CD4-positive, alpha-beta T cell treated with Interleukin-6 for 4 hours (primary cell): Measurements from ENCODE around the gene MEF2C.

Experiments used
- DNase-seq: peaks from one replicate; pipeline ENCODE4 v3.0.0-alpha.2; 2020; ENCODE audit warnings: mixed read lengths

MEF2C gene

DNA sequence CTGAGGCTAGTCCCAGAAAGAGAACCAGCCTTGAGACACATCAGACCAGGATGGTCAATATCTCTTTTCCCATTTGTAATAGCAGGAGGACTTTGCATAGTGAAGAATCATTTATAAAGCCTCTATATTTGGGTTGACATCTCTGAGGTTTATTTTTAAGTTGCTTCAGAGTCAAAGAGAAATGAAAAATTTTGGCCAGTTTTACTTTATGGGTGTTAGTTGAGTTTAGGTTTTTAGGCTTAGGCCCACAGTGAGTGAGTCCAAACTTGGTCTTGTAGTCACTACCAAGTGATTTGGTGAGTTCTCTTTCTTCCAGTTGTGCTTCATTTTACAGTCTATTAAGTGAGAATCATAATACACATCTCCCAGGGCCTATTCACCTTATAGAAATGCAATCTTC lies 5.3 kb upstream of the MEF2C start:
- no peak for DNase-seq

DNA sequence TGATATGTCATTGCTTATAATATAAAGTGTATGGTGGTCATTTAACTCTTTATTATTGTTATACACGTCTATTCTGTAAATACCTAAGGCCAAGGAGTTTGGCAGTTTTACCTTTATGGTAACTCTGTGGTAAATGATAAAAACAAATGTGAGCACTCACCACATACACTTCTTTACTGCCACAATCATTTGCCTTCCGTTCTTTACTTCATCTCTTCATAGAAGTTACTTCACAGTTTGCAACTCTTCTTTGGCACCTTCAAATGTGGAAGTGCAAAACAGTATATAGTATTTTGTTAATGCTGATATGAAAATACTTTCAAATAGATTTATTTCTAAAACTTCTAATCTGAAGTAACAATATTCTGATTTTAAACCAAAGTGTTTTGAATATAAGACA lies 4.4 kb upstream of the MEF2C start:
- DNase-seq = no peak

DNA sequence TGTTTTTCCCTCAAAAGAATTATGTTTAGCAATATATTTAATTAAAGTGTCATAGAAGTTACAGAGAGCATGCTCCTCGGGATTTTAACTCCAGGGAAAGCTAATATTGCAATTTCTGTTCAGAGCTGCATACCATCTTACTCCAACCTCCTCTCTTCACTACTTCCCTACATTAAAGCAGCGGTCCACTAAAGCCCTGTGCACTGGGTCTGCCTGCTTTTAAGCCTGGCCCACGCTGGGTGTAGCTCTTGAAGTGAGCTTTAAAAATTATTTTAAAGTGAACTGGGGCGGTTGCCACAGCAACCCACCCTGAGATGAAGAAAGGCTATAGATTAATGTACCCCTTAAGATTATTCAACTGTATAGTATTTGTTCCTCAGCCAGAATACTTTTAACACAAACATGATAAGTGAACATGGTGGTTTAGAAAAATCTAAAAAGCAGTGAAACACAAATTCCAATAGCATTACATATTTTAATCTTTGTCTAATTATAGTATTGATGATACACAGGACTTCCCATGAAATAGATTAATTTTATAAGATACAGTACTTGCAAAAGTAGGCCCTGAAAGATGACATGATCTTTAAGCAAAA lies 3.9 kb upstream of the MEF2C start:
- no peak for DNase-seq

DNA sequence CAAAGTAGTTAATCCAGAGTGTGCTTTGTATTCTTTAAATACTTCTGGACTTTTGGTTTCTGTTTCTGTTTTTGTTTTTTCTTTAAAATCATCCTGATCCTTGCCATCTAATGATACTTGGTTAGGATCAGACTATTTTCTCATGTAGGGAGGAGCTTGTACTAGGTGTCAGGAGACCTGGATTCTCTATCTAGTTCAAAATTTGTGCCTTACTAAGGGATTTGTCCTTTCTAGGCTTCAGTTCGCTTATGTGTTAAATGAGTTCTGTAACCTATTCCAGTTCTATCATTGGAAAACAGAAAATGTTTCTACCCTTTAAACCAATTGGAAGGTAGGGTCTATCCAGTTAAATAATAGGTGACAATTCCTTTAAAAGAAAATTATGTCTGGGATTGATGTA lies 3.3 kb upstream of the MEF2C start:
- no peak for DNase-seq

DNA sequence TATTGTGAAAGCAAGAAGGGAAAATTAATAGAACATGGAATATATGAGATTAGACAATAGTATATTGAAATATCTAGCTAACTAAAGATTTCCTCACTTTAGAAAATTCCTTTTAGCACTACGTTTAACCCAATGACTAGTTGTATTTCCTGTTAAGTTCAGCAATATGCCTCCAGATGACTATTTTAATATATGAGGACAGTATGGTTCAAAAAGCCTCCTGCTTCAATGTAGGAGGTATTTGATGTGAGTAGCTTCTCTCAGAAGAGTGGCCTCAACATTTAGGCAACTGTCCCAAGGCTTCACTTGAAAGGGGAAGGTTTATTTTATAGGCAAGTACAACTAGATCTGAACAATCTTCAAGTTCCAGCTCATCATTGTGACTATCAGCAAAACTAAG lies 2.0 kb upstream of the MEF2C start:
- DNase-seq = no peak

DNA sequence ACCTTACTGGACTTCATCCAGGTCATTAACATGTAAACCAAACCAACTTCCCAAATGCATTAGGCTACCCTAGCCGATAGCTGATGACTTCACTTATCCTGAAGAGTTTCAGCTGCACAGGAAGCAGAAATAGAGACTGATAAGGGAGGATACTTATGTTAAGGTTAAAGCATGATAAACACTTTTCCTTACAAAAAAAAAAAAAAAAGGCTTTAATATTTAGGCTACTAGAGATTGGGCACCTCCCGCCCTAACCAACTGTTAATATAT lies 1.6 kb upstream of the MEF2C start:
- DNase-seq = no peak

DNA sequence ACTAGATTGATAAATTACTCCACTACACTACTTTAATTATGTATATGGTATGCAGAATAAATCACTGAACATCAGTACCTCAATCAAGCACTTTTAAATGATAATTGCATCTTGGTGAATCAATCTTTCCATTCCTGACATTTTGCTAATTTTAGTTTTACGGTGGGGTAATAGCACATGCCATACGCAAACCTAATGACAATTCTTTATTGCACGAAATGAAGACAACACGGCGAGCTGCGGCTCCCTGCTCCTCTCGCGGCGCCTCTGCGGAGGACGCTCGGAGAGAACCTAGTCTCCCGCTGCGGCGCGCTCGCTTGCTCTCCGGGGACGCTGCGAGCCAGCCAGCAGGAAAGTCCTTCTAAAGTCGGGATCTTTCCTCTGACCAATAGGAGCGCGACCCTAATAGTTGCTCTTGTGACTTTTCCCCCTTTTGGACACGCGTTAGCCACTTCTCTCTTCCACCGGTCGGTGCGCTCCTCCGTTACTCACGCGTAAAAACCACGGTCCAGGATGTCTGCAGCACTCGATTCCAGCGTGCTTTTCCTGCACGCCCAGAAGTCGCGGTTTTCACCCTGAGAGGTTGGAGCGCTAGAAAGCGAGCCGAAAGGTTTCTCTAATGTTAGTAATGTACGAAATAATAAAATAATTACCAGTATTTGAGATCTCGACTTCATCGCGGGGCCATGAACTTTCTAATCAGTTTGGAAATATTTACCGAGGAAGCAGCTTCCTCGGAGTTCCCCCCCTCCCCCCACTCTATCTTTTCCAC lies 1.0 kb upstream of the MEF2C start:
- no peak for DNase-seq

DNA sequence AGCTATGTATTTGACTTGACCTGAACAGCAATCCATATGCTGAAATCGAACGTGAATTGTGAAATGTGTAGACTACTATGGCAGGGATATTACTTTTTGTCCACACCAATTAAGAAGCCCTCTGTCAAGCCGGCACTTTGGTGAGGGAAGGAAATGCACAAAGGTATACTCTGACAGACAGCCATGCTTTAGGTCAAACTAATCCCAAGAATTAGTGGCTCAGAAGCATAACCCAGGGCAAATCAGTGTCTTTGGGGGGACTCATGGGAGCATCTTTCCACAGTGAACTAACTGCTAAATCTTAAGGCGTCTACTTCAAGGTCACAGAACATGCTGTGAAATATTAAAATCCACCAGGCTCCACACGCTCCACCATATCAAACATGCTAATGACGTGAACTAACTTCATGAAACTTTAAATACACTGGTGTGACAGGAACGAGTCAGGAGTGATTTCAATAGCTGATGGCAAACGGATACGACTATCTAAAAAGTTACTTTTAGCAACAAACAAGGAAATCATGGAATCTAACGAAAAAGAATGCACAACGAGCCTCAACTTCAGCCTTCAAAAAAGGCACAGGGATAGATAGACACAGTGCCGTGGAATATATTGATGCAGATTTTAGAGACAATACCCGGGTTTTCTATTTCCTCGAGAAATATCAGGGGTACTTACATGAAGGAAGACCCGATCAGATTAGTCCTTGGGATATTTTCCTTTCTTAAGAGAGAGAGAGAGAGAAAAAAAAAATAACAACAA lies 527 bp downstream of the MEF2C start:
- DNase-seq = no peak

DNA sequence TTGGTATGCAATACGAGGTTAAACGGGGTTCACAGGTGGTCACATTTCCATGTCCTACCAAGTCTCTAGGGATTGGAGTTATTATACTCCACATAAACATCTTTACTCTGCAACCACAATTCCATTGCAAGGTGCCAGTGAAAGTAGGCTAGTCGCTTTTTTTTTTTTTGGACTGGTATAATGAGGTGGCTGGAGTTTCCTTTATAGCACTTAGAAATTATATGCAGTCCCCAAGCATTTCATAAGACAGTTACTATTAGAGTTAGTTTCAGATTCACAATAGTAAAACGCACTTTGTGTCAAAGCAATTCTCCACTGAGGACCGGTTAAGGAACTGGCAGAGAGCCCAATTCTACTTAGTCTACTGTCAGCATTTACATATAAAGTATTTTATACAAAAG lies 1.4 kb downstream of the MEF2C start:
- DNase-seq = no peak

DNA sequence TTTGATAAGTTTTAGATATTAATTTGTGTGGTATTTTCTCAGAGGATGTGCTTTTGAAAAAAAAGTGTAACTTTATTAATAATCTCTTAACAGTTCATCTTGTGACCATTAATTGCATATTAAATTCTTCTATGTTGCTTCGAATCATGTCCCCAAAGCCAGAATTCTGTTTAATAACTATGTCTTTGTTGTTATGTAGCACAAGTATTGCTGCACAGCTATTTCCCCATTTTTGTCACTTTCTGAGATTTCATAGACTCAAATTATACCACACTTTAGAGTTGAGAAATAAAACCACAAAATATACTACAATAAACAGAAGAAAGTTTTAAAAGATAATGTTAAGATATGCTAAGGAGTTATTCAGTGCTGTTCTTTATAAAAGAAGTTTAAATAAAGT lies 2.8 kb downstream of the MEF2C start:
- DNase-seq = no peak

DNA sequence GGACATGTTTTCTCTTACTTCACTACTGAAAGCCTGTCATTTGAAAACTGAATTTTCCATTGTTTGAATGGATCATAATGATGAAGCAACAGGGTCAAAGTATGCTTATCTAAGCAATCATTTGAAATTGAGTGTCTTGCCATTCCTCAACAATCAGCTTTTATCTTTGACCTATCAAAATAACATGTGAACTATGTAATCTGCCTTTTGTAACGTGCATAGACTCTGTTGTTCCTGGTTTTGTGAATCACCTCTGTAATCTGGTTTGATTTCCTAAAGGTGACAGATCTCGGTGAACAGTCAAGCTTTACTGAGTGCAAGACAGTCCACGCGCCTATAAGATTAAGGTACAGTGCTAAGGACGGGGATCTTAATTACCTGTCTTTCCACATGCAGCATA lies 3.3 kb downstream of the MEF2C start:
- no peak for DNase-seq

DNA sequence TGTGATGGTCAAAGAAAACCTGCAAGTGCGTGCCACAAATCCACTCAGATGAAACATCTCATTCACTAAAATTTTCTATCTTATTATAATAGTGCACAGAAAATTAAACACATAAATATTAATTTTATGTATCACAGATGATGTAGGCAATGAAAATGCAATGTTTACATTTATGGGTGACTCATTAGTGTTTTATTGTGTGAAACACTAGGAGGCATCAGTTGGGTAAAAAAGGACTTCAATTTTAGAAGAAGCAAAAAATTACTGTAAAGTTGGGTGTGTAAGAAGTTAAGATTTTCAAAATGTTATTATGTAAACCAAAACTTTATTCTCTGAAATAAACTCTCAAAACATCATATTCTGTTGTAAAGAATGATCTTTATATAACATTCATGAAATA lies 4.0 kb downstream of the MEF2C start:
- DNase-seq = no peak

DNA sequence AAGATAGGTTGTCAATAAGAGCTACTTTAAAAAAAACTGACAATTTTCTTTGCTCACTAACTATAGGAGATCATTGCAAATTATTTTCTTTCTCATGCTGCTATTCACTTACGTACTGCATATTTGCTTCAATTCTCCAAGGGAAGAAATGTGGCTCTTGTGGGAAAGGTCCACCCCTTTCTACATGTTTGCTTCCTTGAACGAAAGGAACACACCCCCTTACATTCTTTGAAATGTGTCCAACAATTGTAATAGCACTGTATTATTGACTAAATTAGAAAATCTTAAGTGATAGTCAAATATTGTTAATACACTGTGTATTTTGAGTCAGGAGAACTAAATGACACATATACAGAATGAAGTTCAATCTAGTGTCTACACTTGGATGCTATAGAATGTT lies 5.2 kb downstream of the MEF2C start:
- no peak for DNase-seq

DNA sequence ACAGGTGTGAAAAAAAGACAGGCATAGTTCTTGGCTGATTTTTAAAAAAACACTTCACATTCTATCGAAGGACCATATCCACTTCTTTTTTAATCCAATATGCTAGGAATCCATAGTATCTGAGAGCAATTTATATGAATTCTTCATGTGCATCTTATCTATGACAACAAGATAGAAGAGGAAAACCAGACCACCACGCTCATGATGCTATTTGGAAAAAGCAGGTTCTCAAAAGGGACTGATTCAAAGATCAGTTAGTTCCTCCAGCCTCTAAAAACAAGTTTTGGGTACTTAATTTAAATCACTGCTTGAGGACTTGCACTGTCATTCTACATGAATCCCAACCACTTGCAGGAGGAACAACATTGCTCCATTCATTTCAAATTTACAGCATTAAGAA lies 6.3 kb downstream of the MEF2C start:
- no peak for DNase-seq

DNA sequence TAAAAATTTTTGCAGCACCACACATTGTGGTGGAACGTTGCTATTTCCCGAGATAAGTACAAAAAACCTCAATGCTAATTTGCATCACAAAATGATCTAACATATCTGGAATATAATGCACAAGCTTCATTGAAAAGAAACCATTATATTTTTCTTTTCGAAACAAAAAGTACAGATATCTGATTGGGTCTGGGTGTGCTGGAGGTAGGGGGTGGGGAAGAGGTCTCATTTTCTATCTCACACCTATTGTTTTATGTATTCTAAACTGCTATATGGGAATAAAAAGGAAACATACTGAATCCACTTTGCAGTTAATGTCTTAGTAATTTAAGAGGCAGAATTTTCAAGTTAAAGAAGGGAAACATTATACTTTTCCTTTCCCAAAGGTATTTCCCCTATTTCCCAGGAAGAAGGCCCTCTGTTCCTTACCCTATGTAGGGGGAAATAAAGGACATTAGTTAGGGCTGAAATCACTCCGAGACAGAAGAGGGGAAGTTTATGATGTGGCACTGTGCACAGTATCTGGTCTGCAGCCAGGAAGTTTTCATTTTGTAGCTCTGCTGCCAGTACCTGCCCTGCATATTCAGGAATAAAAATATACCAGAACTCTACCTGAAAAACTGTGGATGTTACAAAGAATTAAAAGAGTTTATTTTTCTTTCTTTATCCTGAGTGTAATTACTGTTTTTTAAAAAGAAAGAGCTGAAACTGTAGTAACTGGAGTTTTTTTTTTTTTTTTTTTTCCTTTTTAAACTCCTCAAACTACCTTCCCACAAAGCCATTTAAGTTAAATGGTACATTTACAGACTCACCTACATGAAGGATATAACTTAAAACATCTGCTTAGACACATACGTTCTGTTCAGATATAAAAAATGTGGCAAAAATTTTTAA lies 7.4 kb downstream of the MEF2C start:
- DNase-seq = no peak

DNA sequence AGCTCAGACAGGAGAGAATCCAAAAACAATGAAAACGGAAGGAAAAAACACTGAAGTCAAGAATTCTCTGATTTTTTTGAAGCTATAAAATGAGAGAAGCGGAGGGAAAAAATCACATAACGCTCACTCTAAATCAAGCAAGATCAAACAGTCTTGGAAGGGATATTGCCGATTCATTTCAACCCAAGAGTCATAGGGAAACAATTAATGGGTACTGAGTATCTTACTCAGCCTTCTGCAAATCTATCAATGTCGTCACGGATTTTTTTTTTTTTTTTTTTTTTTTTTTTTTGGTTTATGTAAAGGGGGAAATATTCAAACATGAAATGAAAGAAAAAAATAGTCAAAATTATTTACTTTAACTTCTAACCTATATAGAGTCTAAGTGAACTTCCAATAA lies 9.5 kb downstream of the MEF2C start:
- DNase-seq = no peak

DNA sequence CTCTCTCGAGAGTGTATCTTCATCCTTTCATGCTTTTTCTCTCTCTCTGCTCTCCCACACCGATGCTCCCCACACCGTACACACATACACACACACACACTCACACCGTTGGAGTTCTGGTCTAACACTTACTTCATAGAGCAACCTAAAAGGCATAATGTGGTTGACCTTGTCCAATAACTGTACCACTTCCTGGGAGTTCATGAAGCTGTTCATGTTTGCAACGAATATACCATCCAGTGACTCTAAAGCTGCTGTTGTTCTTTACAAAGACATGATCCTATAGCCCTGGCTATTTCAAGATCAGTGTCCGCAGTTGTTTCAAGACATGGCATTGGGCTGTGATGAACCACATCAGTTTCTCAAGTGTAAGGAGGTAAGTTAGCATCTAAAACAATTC lies 10.0 kb downstream of the MEF2C start:
- no peak for DNase-seq

DNA sequence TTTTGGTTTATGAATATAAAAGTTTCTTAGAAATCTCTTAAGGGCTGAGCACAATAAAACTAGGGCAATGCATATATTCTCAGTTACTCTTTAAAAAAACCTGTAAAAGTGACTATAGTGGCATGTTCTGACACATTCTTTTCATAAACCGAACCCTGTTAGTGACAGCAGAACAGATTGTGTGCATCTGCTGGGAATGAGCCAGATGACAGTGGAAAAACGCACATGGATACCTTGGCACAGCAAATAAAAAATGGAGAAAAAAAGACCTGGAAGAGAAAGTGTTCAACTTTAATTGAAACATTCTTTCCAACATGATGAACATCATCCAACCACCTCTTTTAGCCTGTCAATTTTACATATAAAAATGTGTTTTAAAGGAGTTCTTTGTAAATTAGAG lies 12.7 kb downstream of the MEF2C start:
- no peak for DNase-seq

DNA sequence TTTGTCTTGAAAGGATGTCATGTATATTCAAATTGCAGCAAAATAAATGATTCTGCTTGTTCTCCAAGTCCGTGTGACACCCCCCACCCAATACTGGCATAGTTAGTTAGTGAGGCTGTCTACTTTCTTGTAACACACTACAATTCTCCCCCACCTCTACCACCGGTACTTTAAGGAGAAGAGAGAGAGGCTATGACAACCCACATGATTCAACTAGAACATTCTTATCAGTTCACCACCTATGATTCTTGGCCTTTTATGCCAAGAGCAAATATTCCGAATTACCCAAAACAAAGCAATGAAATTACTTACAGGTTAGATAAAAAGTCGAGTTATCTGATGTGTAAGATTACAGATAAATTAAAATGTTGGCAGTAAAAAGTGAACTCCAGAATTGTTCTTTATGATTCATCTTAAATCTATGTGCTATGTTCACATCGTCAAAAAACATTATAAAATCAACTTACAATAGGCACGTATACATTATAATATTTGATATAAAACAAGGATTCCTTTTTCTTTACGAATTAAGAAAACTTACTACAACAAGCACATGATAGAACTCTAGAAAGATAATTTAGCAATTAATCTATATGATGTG lies 14.4 kb downstream of the MEF2C start:
- no peak for DNase-seq

DNA sequence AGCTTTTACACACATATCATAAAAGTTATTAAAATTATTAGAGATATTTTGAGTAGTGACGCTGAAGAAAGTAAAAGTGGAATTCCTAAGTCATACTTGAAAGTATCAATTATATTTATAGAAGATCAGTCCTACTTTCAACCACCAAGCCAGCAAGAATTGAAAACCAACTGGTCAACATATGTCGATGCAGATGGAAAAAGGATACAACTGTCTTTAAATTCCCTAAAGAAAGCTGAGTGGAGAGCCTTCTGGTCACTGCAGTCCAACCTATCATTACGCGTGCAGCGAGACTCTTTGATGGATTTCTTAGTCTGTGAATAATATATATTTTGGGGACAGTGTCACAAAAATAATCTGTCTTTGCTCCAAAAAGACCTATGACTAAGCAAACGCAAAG lies 15.3 kb downstream of the MEF2C start:
- DNase-seq = no peak

DNA sequence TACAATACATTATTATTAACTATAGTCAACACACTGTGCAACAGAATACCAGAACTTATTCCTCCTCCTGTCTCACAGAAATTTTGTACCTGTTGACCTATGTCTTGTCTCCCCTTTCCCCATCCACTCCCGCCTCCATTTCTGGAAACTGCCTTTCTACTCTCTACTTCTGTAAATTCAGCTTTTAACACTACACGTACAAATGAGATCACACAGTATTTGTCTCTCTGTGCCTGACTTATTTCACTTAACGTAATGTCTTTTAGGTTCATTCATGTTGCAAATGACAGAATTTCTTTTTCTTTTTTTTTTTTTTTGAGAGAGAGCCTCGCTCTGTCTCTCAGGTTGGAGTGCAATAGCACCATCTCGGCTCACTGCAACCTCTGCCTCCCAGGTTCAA lies 19.5 kb downstream of the MEF2C start:
- no peak for DNase-seq

DNA sequence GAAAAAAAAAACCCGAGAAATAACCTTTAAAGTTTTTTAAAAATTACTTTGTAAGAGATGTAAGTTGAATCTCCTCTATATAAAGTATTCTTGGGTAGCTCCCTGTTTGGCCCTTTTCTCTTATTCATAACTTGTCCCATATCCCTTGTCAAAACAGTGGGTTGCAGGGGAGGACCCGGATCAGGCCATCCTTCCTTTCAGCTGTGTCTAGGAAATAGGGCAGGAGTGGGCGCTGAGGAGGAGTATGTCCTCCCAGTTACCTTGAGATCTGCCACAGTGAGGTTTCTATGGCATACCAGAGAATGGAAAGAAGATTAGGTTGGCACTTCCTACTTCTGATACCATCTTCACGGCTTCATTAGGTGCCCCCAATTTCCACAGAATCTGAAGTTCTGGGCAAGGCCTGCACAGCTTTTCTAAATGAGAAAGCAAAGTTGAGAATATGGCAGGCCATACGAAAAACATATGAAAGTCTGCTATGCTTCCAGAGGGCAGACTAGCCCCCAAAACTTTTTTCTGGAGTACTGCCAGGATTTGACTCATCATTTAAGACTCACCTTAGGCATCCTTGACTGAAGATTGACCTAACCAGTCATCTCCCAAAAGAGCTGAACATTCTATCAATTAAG lies 20.3 kb downstream of the MEF2C start:
- DNase-seq = no peak

DNA sequence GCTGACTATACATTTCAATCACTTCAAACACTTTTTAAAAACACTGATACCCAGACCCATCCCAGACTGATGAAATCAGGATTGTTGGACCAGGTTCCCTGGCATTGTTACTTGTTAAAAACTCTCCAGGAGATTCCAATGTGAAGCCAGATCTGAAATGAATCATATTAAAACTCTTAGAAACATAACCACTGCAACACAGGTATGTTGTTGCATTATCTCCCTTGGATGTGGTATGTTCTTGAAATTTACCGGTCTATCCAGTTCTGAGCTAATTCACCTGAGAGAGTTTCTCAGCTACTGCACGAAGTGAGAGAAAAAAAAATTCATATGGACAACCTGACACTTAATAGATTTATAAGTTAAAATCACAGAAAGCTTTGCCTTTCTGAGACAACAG lies 21.8 kb downstream of the MEF2C start:
- DNase-seq = no peak
